ENCODE results near the gene CDH4.

The CDH4 gene

GRCh38 chr20:61457725-61458124 lies 205.7 kb downstream of the CDH4 start:
- Histone ChIP-seq H3K9ac (ENCODE audit: low read depth, low read length) (no peak overlapping the region), H3K4me1 (ENCODE audit: control insufficient read depth, insufficient read depth, low read length) (no peaks in the 10 kb centered on the region), H3K4me3 (ENCODE audit: low read length) (no peak overlapping the region), H3K4me2 (ENCODE audit: low read length) (no peak overlapping the region), H3K36me3 (ENCODE audit: insufficient read depth, low read length) (no peaks in the 10 kb centered on the region), H3K9me3 (replicated peaks; ENCODE audit: low read length) (no peaks in the 10 kb centered on the region), H3K27me3 (ENCODE audit: control insufficient read depth, insufficient read depth, low read length) (no peaks in the 10 kb centered on the region)

- Histone ChIP-seq H3K4me3 (ENCODE audit: low read length) (no peak overlapping the region), H3K4me1 (ENCODE audit: control insufficient read depth, insufficient read depth, low read length) (no peaks in the 10 kb centered on the region), H3K27me3 (ENCODE audit: control insufficient read depth, insufficient read depth, low read length) (no peaks in the 10 kb centered on the region), H3K9ac (ENCODE audit: low read depth, low read length) (no peak overlapping the region), H3K36me3 (ENCODE audit: insufficient read depth, low read length) (no peaks in the 10 kb centered on the region), H3K9me3 (replicated peaks; ENCODE audit: low read length) (no peaks in the 10 kb centered on the region), H3K4me2 (ENCODE audit: low read length) (no peak overlapping the region)
These were observed 206.2 kb downstream of the CDH4 start for GRCh38 chr20:61458146-61458746.

GRCh38 chr20:61459266-61459665 lies 207.2 kb downstream of the CDH4 start:
- no peak overlapping the region for H3K4me2 ChIP-seq (ENCODE audit: low read length)
- no peaks in the 10 kb centered on the region for H3K36me3 ChIP-seq (ENCODE audit: insufficient read depth, low read length)
- no peaks in the 10 kb centered on the region for H3K4me1 ChIP-seq (ENCODE audit: control insufficient read depth, insufficient read depth, low read length)
- H3K9ac ChIP-seq (ENCODE audit: low read depth, low read length), result no peak overlapping the region
- H3K4me3 ChIP-seq (ENCODE audit: low read length), result no peak overlapping the region
- no peaks in the 10 kb centered on the region for H3K27me3 ChIP-seq (ENCODE audit: control insufficient read depth, insufficient read depth, low read length)
- H3K9me3 ChIP-seq (replicated peaks; ENCODE audit: low read length), result no peaks in the 10 kb centered on the region

GRCh38 chr20:61459705-61460104 lies 207.6 kb downstream of the CDH4 start:
- Histone ChIP-seq H3K36me3 (ENCODE audit: insufficient read depth, low read length) (no peaks in the 10 kb centered on the region), H3K9me3 (replicated peaks; ENCODE audit: low read length) (no peaks in the 10 kb centered on the region), H3K9ac (ENCODE audit: low read depth, low read length) (no peak overlapping the region), H3K4me1 (ENCODE audit: control insufficient read depth, insufficient read depth, low read length) (no peaks in the 10 kb centered on the region), H3K27me3 (ENCODE audit: control insufficient read depth, insufficient read depth, low read length) (no peaks in the 10 kb centered on the region), H3K4me2 (ENCODE audit: low read length) (no peak overlapping the region), H3K4me3 (ENCODE audit: low read length) (no peak overlapping the region)

GRCh38 chr20:61460261-61461052 lies 208.4 kb downstream of the CDH4 start:
- no peaks in the 10 kb centered on the region for H3K4me1 ChIP-seq (ENCODE audit: control insufficient read depth, insufficient read depth, low read length)
- no peaks in the 10 kb centered on the region for H3K9me3 ChIP-seq (replicated peaks; ENCODE audit: low read length)
- no peak overlapping the region for H3K4me2 ChIP-seq (ENCODE audit: low read length)
- H3K4me3 ChIP-seq (ENCODE audit: low read length), result no peak overlapping the region
- no peaks in the 10 kb centered on the region for H3K27me3 ChIP-seq (ENCODE audit: control insufficient read depth, insufficient read depth, low read length)
- H3K9ac ChIP-seq (ENCODE audit: low read depth, low read length), result no peak overlapping the region
- H3K36me3 ChIP-seq (ENCODE audit: insufficient read depth, low read length), result no peaks in the 10 kb centered on the region

- H3K9ac ChIP-seq (ENCODE audit: low read depth, low read length), result no peak overlapping the region
- no peaks in the 10 kb centered on the region for H3K4me1 ChIP-seq (ENCODE audit: control insufficient read depth, insufficient read depth, low read length)
- H3K4me2 ChIP-seq (ENCODE audit: low read length), result no peak overlapping the region
- no peaks in the 10 kb centered on the region for H3K27me3 ChIP-seq (ENCODE audit: control insufficient read depth, insufficient read depth, low read length)
- no peak overlapping the region for H3K4me3 ChIP-seq (ENCODE audit: low read length)
- no peaks in the 10 kb centered on the region for H3K9me3 ChIP-seq (replicated peaks; ENCODE audit: low read length)
- H3K36me3 ChIP-seq (ENCODE audit: insufficient read depth, low read length), result no peaks in the 10 kb centered on the region
These were observed 209.4 kb downstream of the CDH4 start for GRCh38 chr20:61461461-61461860.

GRCh38 chr20:61464307-61465303 lies 212.5 kb downstream of the CDH4 start:
- no peak overlapping the region for H3K4me2 ChIP-seq (ENCODE audit: low read length)
- no peaks in the 10 kb centered on the region for H3K36me3 ChIP-seq (ENCODE audit: insufficient read depth, low read length)
- H3K9me3 ChIP-seq (replicated peaks; ENCODE audit: low read length), result no peaks in the 10 kb centered on the region
- no peak overlapping the region for H3K4me3 ChIP-seq (ENCODE audit: low read length)
- no peak overlapping the region for H3K9ac ChIP-seq (ENCODE audit: low read depth, low read length)
- H3K4me1 ChIP-seq (ENCODE audit: control insufficient read depth, insufficient read depth, low read length), result no peaks in the 10 kb centered on the region
- no peaks in the 10 kb centered on the region for H3K27me3 ChIP-seq (ENCODE audit: control insufficient read depth, insufficient read depth, low read length)

- Histone ChIP-seq H3K9me3 (replicated peaks; ENCODE audit: low read length) (no peaks in the 10 kb centered on the region), H3K27me3 (ENCODE audit: control insufficient read depth, insufficient read depth, low read length) (no peaks in the 10 kb centered on the region), H3K9ac (ENCODE audit: low read depth, low read length) (no peak overlapping the region), H3K4me3 (ENCODE audit: low read length) (no peak overlapping the region), H3K36me3 (ENCODE audit: insufficient read depth, low read length) (no peaks in the 10 kb centered on the region), H3K4me1 (ENCODE audit: control insufficient read depth, insufficient read depth, low read length) (no peaks in the 10 kb centered on the region), H3K4me2 (ENCODE audit: low read length) (no peak overlapping the region)
These were observed 223.7 kb downstream of the CDH4 start for GRCh38 chr20:61475729-61476128.

- no peak overlapping the region for H3K9ac ChIP-seq (ENCODE audit: low read depth, low read length)
- H3K4me2 ChIP-seq (ENCODE audit: low read length), result no peak overlapping the region
- no peak overlapping the region for H3K4me3 ChIP-seq (ENCODE audit: low read length)
- H3K9me3 ChIP-seq (replicated peaks; ENCODE audit: low read length), result no peaks in the 10 kb centered on the region
- H3K36me3 ChIP-seq (ENCODE audit: insufficient read depth, low read length), result no peaks in the 10 kb centered on the region
- H3K27me3 ChIP-seq (ENCODE audit: control insufficient read depth, insufficient read depth, low read length), result no peaks in the 10 kb centered on the region
- H3K4me1 ChIP-seq (ENCODE audit: control insufficient read depth, insufficient read depth, low read length), result no peaks in the 10 kb centered on the region
These were observed 224.9 kb downstream of the CDH4 start for GRCh38 chr20:61476956-61477355.

GRCh38 chr20:61477451-61477861 lies 225.4 kb downstream of the CDH4 start:
- H3K4me3 ChIP-seq (ENCODE audit: low read length), result no peak overlapping the region
- H3K9ac ChIP-seq (ENCODE audit: low read depth, low read length), result no peak overlapping the region
- no peaks in the 10 kb centered on the region for H3K4me1 ChIP-seq (ENCODE audit: control insufficient read depth, insufficient read depth, low read length)
- H3K36me3 ChIP-seq (ENCODE audit: insufficient read depth, low read length), result no peaks in the 10 kb centered on the region
- H3K27me3 ChIP-seq (ENCODE audit: control insufficient read depth, insufficient read depth, low read length), result no peaks in the 10 kb centered on the region
- H3K9me3 ChIP-seq (replicated peaks; ENCODE audit: low read length), result no peaks in the 10 kb centered on the region
- no peak overlapping the region for H3K4me2 ChIP-seq (ENCODE audit: low read length)

GRCh38 chr20:61478094-61478493 lies 226.0 kb downstream of the CDH4 start:
- no peak overlapping the region for H3K4me3 ChIP-seq (ENCODE audit: low read length)
- no peaks in the 10 kb centered on the region for H3K36me3 ChIP-seq (ENCODE audit: insufficient read depth, low read length)
- no peaks in the 10 kb centered on the region for H3K4me1 ChIP-seq (ENCODE audit: control insufficient read depth, insufficient read depth, low read length)
- no peak overlapping the region for H3K9ac ChIP-seq (ENCODE audit: low read depth, low read length)
- H3K27me3 ChIP-seq (ENCODE audit: control insufficient read depth, insufficient read depth, low read length), result no peaks in the 10 kb centered on the region
- no peaks in the 10 kb centered on the region for H3K9me3 ChIP-seq (replicated peaks; ENCODE audit: low read length)
- no peak overlapping the region for H3K4me2 ChIP-seq (ENCODE audit: low read length)
